Posterior cingulate gyrus (tissue), 11 donors: Measurements from ENCODE around the gene HACE1.
A peak's percentile ranks its signal among the peaks of the same experiment; 100 is the strongest.

Source experiments
- DNase-seq, 10 donors: peaks; one replicate each; pipeline versions ENCODE4 v3.0.0 to v3.0.0-alpha.2; 2020 to 2021; ENCODE audit warnings: mixed read lengths in 3 of 10
- intact Hi-C: fragments of 100-400 bp; cut with DNase I; formaldehyde crosslinking; loops from one replicate; pipeline ENCODE4 v1.15.1; 2023

Gene HACE1

DNA sequence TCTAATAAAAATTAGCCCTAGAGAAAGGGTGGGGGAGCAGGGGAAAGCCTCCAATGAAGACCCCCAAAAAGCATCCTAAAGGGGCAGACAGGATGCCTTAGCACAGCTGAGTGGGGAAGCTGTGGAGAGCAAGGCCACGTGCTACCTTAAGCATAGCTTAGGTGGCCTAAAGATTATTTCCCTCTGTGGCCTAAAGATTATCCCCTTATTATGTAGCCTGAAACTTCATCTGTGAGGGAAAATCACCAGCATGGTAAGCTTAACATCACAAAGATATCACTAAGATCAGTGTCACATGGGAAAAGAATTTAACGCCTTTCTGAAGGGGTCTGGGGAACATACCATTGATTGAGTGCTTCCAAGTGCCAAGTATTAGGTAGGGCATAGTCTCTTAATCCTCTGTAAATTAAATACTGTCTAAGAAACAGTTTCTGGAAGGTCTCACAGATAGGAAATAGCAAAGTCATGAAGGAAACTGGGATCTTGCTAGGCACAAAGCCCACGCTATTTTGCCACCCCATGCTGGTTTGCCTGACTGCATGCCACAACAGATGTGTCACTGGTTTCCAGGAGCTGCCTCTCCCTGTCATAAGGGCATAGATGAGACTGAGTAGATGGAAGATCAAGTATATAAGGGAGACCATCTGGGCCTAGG lies 170.0 kb downstream of the HACE1 start:
- intact Hi-C loops, result no loop called here

DNA sequence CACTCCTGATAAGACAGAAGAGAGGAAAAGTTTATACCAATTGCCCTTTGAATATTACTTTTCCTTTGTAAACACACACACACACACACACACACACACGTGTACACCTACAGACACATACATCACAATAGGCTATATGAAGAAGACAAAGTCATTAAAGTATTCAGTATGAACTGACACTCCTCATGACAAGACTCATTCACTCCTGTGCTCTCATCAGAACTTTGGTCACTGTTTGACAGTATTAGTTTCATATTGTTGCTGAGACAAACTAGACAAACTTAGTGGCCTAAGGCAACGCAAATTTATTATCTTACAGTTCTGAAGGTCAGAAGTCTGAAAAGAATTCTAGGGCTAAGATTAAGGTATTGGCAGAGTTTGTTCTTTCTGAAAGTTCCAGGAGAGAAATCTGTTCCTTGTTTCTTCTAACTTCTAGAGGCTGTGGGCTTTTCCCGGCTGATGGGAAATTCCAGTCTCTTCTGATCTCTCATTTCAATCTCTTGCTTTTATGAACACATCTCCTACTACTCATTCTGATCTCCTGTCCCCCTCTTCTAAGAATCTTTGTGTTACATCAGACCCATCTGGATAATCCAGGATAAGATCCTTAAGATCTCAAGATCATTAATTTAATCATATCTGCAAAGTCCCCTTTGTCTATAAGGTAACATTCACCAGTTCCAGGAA lies 171.3 kb downstream of the HACE1 start:
- DNase-seq, result no peak
- intact Hi-C loops, result no loop called here

More for the DNA sequence above, 170.0 kb downstream of the HACE1 start:
- no peak for DNase-seq

DNA sequence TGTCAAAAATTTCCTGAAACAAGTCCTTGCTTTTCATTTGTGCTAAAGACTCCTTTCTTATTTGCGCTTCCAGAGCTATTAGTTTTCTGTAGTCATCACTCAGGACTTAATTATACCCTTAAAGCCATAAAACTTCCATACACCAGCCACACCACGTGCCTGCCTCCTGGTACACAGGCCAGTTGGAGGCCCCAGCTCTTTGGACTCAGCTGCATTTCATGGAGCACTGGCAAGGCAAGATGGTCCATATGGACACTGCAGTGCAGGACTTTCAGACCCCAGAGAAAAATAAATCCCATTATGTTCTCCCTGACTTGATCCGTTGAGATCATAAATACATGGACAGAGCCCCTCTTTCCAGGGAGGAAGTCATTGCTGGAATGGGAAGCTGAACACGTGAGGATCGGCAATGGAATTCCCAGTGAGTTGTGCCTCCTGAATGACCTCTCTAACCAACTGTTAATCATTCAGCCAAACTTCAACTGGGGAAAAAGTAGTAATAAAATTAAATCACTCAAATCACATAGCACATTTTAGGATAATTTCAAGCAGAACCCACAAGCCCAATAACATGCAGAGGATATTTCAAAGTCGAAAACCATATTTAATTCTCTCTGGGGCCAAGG lies 173.1 kb downstream of the HACE1 start:
- intact Hi-C loops, result no loop called here
- no peak for DNase-seq

DNA sequence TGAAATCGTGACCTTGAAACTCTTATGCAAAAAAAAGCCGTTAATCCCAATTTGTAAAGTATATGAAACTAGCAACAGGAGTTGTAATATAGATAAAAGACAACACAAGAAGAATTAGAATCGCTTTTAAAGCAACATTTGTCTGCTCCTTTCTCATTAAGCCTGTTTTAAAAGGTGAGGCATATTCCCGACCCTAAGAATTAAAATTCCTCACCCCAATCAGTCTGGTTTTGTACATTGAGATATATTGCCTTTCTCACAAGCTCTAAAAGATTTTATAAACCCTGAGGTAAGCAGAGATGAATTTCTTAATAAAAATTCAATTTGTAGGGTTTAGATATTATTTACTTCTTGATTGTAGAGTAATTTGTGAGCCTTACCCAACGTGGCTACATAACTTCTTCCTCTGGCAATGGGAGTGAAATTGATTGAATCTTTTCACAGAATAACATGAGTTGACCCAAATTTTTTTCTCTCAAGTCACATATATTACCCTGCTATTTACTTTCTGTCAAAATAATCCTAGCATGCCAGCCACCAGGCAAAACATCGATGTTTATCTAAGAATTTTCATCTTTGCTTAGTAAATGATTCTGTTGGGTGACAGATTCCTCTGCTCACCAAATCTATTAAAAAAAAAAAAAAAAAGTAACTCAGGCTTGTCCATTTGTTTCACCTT lies 173.7 kb downstream of the HACE1 start:
- DNase-seq, result no peak
- intact Hi-C loops, result no loop called here

DNA sequence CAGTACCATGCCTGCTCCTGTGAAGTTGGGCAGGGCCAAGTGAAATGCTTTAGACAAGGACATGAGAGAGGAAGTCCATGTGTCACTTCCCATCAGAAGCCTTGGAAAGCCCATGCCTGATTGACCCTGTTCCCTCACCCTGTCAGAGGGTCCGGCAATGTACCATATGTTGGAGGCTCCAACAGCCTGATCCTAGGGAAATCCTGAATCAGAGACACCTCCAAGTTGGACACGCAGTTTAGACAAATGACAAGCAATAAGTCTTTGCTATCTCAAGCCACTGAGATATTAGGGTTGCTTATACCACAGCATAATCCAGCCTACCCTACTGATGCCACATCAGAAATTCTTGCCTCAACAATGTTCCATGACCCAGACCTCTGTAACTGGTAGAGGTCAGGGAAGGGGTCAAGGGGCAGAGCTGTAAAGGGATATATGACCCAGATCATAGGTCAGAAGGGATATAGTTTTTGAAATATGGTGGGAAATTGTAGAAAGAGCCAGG lies 174.8 kb downstream of the HACE1 start:
- no peak for DNase-seq
- intact Hi-C loops, result loop anchor here (5.0 kb wide), 1 partner anchor 87 kb away; no protein-coding TSS in a partner anchor

DNA sequence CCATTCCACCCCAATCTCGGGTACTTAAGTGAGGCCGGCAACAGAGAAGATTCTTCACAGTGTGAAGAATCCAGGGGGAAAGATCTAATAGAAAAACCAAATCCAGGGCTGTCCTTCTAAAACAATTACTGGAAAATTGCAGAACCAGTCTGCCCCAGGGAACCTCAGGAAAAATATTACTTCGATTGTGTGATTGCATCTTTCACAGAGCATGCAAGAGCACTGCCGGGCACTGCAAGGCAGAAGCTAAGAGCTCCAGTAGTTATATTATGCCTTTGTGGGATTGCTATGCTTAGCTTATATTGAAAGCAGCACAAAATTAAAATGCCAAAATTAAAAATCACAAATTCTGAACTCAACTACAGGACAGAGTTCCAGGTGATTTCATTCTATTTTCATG lies 175.9 kb downstream of the HACE1 start:
- no peak for DNase-seq
- intact Hi-C loops, result loop anchor here (5.0 kb wide), 1 partner anchor 88 kb away; no protein-coding TSS in a partner anchor

DNA sequence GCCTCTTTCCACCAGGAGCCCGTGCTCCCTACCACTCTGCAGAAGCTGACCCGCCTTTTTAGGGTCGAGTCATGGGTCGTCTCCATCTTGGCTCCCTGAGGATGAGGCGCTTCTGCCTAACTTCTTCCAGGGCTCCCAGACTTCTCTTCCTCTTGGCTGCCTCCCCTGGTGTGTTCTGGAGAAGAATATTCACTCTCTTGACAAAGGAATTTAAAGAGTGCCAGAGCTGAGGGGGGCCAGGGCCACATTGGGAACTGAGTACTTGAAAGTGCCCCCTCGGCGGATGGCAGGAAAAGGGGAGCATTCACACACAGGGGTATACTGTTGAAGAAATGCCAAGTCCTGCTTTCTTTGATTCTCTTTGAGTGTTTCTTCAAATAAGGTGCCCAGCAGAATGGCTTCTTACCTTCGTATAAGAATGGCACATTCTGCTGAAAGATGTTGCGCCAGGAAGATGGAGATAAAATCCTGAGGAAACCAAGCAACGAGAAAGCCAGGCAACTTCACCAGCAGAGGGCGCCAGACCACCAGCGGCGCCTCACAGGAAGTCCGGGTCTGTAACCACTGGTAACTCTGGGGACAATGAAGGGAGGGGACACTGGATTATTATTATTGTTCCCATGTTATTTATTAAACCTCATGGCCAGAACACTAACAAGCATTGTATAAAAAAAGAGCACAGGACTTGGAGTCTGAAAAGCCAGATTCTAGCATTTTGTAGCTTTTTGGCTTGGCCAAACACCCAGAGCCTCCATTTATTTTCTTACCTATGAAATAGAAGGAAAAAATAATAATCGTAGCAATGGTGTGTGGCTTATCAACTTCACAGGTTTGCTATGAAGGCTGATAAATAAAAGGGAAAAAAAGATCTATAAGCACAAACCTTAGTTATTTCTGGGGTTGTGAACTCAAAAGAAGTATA lies 176.7 kb downstream of the HACE1 start:
- intact Hi-C loops, result loop anchor here (5.0 kb wide), 1 partner anchor 89 kb away; no protein-coding TSS in a partner anchor
- peak in 5 of 10 donors; percentile 12 to 83 (median 67) for DNase-seq

DNA sequence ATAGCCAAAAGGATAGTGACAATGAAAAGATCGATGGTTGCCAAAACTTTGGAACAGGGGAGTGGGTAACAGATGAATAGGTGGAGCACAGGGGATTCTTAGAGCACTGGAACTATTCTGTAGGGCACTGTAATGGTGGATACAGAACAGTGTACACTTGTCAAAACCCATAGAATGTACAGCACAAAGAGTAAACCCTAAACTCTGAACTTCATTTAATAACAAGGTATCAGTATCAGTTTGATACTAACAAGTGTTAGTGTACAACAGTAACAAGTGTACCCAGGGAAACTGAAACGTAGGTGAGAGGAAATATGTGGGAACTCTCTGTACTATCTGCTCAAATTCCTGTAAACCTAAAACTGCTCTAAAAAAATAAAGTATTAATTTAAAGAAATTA lies 179.2 kb downstream of the HACE1 start:
- DNase-seq, result no peak
- intact Hi-C loops, result loop anchor here (5.0 kb wide), 1 partner anchor 92 kb away; no protein-coding TSS in a partner anchor

DNA sequence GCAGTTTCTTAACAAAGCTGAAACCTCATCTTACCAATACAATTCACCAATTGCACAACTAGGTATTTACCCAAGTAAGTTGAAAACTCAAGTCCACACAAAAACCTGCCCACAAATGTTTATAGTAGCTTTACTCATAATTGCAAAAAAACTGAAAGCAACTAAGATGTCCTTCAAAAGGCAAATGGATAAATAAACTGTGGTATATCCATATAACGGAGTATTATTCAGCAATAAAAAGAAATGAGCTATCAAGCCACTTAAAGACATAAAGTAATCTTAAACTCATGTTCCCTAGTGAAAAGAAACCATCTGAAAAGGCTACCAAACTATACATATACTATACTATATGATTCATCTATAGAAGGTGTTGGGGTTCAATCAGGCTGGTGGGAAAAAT lies 179.7 kb downstream of the HACE1 start:
- no peak for DNase-seq
- intact Hi-C loops, result loop anchor here (5.0 kb wide), 1 partner anchor 92 kb away; no protein-coding TSS in a partner anchor
